Hepatocyte (in vitro differentiated cells): ENCODE data around the gene LRCH1.

Experiments
- CTCF ChIP-seq: fragments of 200-600 bp; sonication (generic); IDR thresholded peaks from 2 replicates; pipeline ENCODE4 v1.5.1; 2016; ENCODE audit warnings: antibody characterized with exemption, mild to moderate bottlenecking; ENCODE audit not compliant: poor library complexity
- EZH2 ChIP-seq: fragments of 200-600 bp; sonication (generic); IDR thresholded peaks from 2 replicates; pipeline ENCODE4 v1.6.1; 2016; ENCODE audit warnings: antibody characterized with exemption, mild to moderate bottlenecking, borderline replicate concordance

GRCh38 chr13:46644816-46645215, 91.8 kb downstream of the LRCH1 start:
- TF ChIP-seq CTCF (no peak), EZH2 (no peak)
